Tibial nerve (tissue), 4 donors: ENCODE data around the gene PTHLH. TPM values are rescaled to one million over a fixed set of nuclear protein-coding genes. Genes with fewer than 3 reads are reported as not detected.

ENCODE experiments used
- DNase-seq, 2 donors: peaks; one replicate each; pipeline ENCODE4 v3.0.0-alpha.2; 2019; ENCODE audit warnings: low spot score in 2 of 2
- H3K27ac ChIP-seq, 4 donors: fragments of 200-600 bp; sonication (generic) in 3 of 4; one replicate each; pipeline ENCODE4 v1.5.1; 2017 to 2019; ENCODE audit warnings: mild to moderate bottlenecking in 1 of 4
- H3K27me3 ChIP-seq, 2 donors: fragments of 200-600 bp; sonication (generic) in 1 of 2; one replicate each; pipeline versions ENCODE4 v1.5.1 to v1.6.0; 2017 to 2019
- H3K36me3 ChIP-seq, 3 donors: fragments of 200-600 bp; sonication (generic); one replicate each; pipeline ENCODE4 v1.5.1; 2018 to 2019
- H3K4me1 ChIP-seq, 4 donors: fragments of 200-600 bp; sonication (generic) in 3 of 4; one replicate each; pipeline ENCODE4 v1.5.1; 2017 to 2019
- H3K4me3 ChIP-seq, 4 donors: fragments of 200-600 bp; sonication (generic) in 3 of 4; one replicate each; pipeline ENCODE4 v1.5.1; 2017 to 2019; ENCODE audit warnings: mild to moderate bottlenecking in 1 of 4, moderate library complexity in 1 of 4
- H3K9me3 ChIP-seq, 4 donors: fragments of 200-600 bp; sonication (generic) in 3 of 4; one replicate each; pipeline ENCODE4 v1.5.1; 2017 to 2019
- CTCF ChIP-seq, 5 experiments: fragments of 200-600 bp in 3 of 5; fragments of 450-650 bp in 2 of 5; sonication (generic) in 3 of 5; IDR thresholded peaks; one replicate each; pipeline ENCODE4 v1.5.1; 2016 to 2019; ENCODE audit warnings: antibody characterized with exemption in 5 of 5, mild to moderate bottlenecking in 3 of 5, moderate library complexity in 2 of 5
- EP300 ChIP-seq, 2 donors: sonication (generic); formaldehyde crosslinking; IDR thresholded peaks; one replicate each; pipeline ENCODE4 v1.6.1; 2017; ENCODE audit warnings: antibody characterized with exemption in 2 of 2, mild to moderate bottlenecking in 1 of 2
- POLR2A ChIP-seq, 2 donors: fragments of 450-650 bp; IDR thresholded peaks; one replicate each; pipeline ENCODE4 v1.6.1; 2017; ENCODE audit warnings: antibody characterized with exemption in 2 of 2, mild to moderate bottlenecking in 2 of 2, moderate library complexity in 2 of 2
- WGBS, 2 donors: methylation state at CpG; one replicate each; pipeline ENCODE4 v1.1.5; 2018; 5-methylcytosine and 5-hydroxymethylcytosine counted together
- total RNA-seq, 4 donors: library from RNA; depleted of rRNA; stranded (reverse); fragments of >200 nt; gene quantifications; one replicate each; pipeline ENCODE4 v1.1.0, GENCODE V29; 2016

The PTHLH gene
- total RNA-seq, 4 donors from 2014 or later = 4.3 to 6.9 (median 6.8) TPM; not detected in 1

- no peak for TF ChIP-seq CTCF (IDR thresholded peaks at IDR 0.05)
- no peak for TF ChIP-seq POLR2A (IDR thresholded peaks at IDR 0.05)
- no peak for TF ChIP-seq EP300 (IDR thresholded peaks at IDR 0.05)
- no peaks in the 10 kb centered on the region for H3K27me3 ChIP-seq
Measured at GRCh38 chr12:27987331-27987730, 14.8 kb upstream of the PTHLH start.

GRCh38 chr12:27984275-27984674, 11.7 kb upstream of the PTHLH start:
- Histone ChIP-seq H3K27ac (no peak overlapping the region), H3K36me3 (no peaks in the 10 kb centered on the region), H3K27me3 (no peaks in the 10 kb centered on the region), H3K4me1 (no peaks in the 10 kb centered on the region), H3K9me3 (no peaks in the 10 kb centered on the region), H3K4me3 (no peak overlapping the region)
- no peak for DNase-seq
- no peak for TF ChIP-seq CTCF (IDR thresholded peaks at IDR 0.05)
- TF ChIP-seq POLR2A (IDR thresholded peaks at IDR 0.05) = no peak
- no peak for TF ChIP-seq EP300 (IDR thresholded peaks at IDR 0.05)
- 49 to 53% methylated on average over 2 of the region's 2 CpGs for WGBS, 2 donors

More at GRCh38 chr12:27987331-27987730, 14.8 kb upstream of the PTHLH start:
- peaks cover 0 to 8% (median 0%) of the 10 kb centered on the region in 4 donors for H3K9me3 ChIP-seq
- H3K4me3 ChIP-seq = no peak overlapping the region
- WGBS, 2 donors = 72 to 75% methylated on average over 5 of the region's 5 CpGs
- H3K27ac ChIP-seq = no peak overlapping the region
- no peaks in the 10 kb centered on the region for H3K4me1 ChIP-seq
- DNase-seq = no peak
- no peaks in the 10 kb centered on the region for H3K36me3 ChIP-seq

GRCh38 chr12:27982951-27983350, 10.4 kb upstream of the PTHLH start:
- 64 to 69% methylated on average over 4 of the region's 4 CpGs for whole genome bisulfite sequencing, 2 donors
- no peak for DNase-seq
- Histone ChIP-seq H3K4me1 (no peaks in the 10 kb centered on the region), H3K9me3 (no peaks in the 10 kb centered on the region), H3K27me3 (no peaks in the 10 kb centered on the region), H3K4me3 (no peak overlapping the region), H3K27ac (no peak overlapping the region), H3K36me3 (no peaks in the 10 kb centered on the region)
- TF ChIP-seq POLR2A (IDR thresholded peaks at IDR 0.05) = no peak

- Histone ChIP-seq H3K27me3 (no peaks in the 10 kb centered on the region), H3K4me1 (no peaks in the 10 kb centered on the region), H3K36me3 (no peaks in the 10 kb centered on the region), H3K9me3 (no peaks in the 10 kb centered on the region), H3K4me3 (no peak overlapping the region), H3K27ac (no peak overlapping the region)
- WGBS, 2 donors = 33 to 40% methylated on average over 2 of the region's 2 CpGs
- TF ChIP-seq EP300 (IDR thresholded peaks at IDR 0.05) = no peak
- TF ChIP-seq CTCF (IDR thresholded peaks at IDR 0.05) = no peak
- no peak for TF ChIP-seq POLR2A (IDR thresholded peaks at IDR 0.05)
- DNase-seq = no peak
Measured at GRCh38 chr12:27982385-27982784, 9.9 kb upstream of the PTHLH start.

GRCh38 chr12:27981874-27982273, 9.3 kb upstream of the PTHLH start:
- no peaks in the 10 kb centered on the region for H3K36me3 ChIP-seq
- H3K4me1 ChIP-seq = no peaks in the 10 kb centered on the region
- no peak for TF ChIP-seq EP300 (IDR thresholded peaks at IDR 0.05)
- no peak for TF ChIP-seq POLR2A (IDR thresholded peaks at IDR 0.05)
- no peak for TF ChIP-seq CTCF (IDR thresholded peaks at IDR 0.05)
- no peaks in the 10 kb centered on the region for H3K9me3 ChIP-seq
- H3K27me3 ChIP-seq = peaks cover 0 to under 1% of the 10 kb centered on the region in 2 donors
- no peak for DNase-seq
- 46 to 53% methylated on average over 2 of the region's 2 CpGs for WGBS, 2 donors
- no peak overlapping the region for H3K4me3 ChIP-seq
- H3K27ac ChIP-seq = no peak overlapping the region

- Histone ChIP-seq H3K27me3 (peaks cover 0 to 27% of the 10 kb centered on the region in 2 donors), H3K9me3 (no peaks in the 10 kb centered on the region), H3K4me1 (peaks cover 0 to 20% (median 7%) of the 10 kb centered on the region in 4 donors), H3K4me3 (no peak overlapping the region), H3K36me3 (no peaks in the 10 kb centered on the region), H3K27ac (no peak overlapping the region)
- no peak for DNase-seq
- TF ChIP-seq POLR2A (IDR thresholded peaks at IDR 0.05) = no peak
- TF ChIP-seq CTCF (IDR thresholded peaks at IDR 0.05) = no peak
- TF ChIP-seq EP300 (IDR thresholded peaks at IDR 0.05) = no peak
Measured at GRCh38 chr12:27979145-27979544, 6.6 kb upstream of the PTHLH start.
